Upper lobe of left lung (tissue), 6 donors: Measurements from ENCODE around the gene MARVELD1. TPM values are rescaled to one million over a fixed set of nuclear protein-coding genes. Genes with fewer than 3 reads are reported as not detected.
A peak's percentile ranks its signal among the peaks of the same experiment; 100 is the strongest.
"Not testable (repeated sequence)": the region's sequence is repeated elsewhere in the genome, so short reads cannot be mapped to it uniquely, and the experiment has no call there.

ENCODE experiments used
- ATAC-seq, 2 donors: fragments of 200-7000 bp; cut with Tn5 transposase; one replicate each; pipeline ENCODE4 v1.9.1; 2022; ENCODE audit warnings: mild to moderate bottlenecking in 2 of 2, moderate library complexity in 2 of 2; ENCODE audit not compliant: low FRiP score in 2 of 2
- DNase-seq, 2 donors: peaks; one replicate each; pipeline ENCODE4 v3.0.0-alpha.2; 2019 to 2020
- H3K27ac ChIP-seq, 4 donors: fragments of 200-600 bp; sonication (generic); one replicate each; pipeline ENCODE4 v1.5.1; 2016 to 2019
- H3K27me3 ChIP-seq, 4 donors: fragments of 200-600 bp; sonication (generic); one replicate each; pipeline ENCODE4 v1.5.1; 2017 to 2019
- H3K36me3 ChIP-seq, 4 donors: fragments of 200-600 bp; sonication (generic); one replicate each; pipeline ENCODE4 v1.5.1; 2016 to 2019
- H3K4me1 ChIP-seq, 4 donors: fragments of 200-600 bp; sonication (generic); one replicate each; pipeline ENCODE4 v1.5.1; 2018 to 2019
- H3K4me3 ChIP-seq, 4 donors: fragments of 200-600 bp; sonication (generic); one replicate each; pipeline ENCODE4 v1.5.1; 2017 to 2019; ENCODE audit warnings: mild to moderate bottlenecking in 2 of 4, moderate library complexity in 1 of 4
- H3K9me3 ChIP-seq, 4 donors: fragments of 200-600 bp; sonication (generic); one replicate each; pipeline ENCODE4 v1.5.1; 2018 to 2019
- CTCF ChIP-seq, 6 experiments: fragments of 450-650 bp in 4 of 6; fragments of 200-600 bp in 2 of 6; sonication (generic) in 2 of 6; IDR thresholded peaks; one replicate each; pipeline ENCODE4 v1.5.1; 2016 to 2019; ENCODE audit warnings: antibody characterized with exemption in 6 of 6
- EP300 ChIP-seq, 4 donors: sonication (generic); formaldehyde crosslinking; IDR thresholded peaks; one replicate each; pipeline ENCODE4 v1.5.1; 2017; ENCODE audit warnings: antibody characterized with exemption in 4 of 4, control low read depth in 2 of 4
- POLR2A ChIP-seq, 4 donors: fragments of 450-650 bp; IDR thresholded peaks; one replicate each; pipeline ENCODE4 v1.5.1; 2016 to 2017; ENCODE audit warnings: antibody characterized with exemption in 4 of 4, mild to moderate bottlenecking in 2 of 4
- POLR2AphosphoS5 ChIP-seq, 2 donors: sonication (generic); formaldehyde crosslinking; IDR thresholded peaks; one replicate each; pipeline ENCODE4 v1.5.1; 2017; ENCODE audit warnings: antibody characterized with exemption in 2 of 2
- WGBS, 2 donors: methylation state at CpG; one replicate each; pipeline ENCODE4 v1.1.5; 2017 to 2018; 5-methylcytosine and 5-hydroxymethylcytosine counted together
- total RNA-seq, 6 donors: library from RNA; depleted of rRNA in 4 of 6; stranded (reverse); fragments of >200 nt in 4 of 6; gene quantifications; one replicate each; pipeline versions ENCODE4 v1.1.0 to v1.2.1, GENCODE V29; 2016 to 2021
- donor health status: DM: no; HTN: no; CAD: no; lungs with moderate emphysema.
- donor health status: DM: no; HTN: yes; CAD: no; lungs with severe emphysema.

MARVELD1 gene
- total RNA-seq, 6 donors from 2014 or later = 18.2 to 62.7 (median 31.8) TPM

GRCh38 chr10:97682042-97682441 is 31.5 kb upstream of the MARVELD1 start:
- WGBS, 2 donors = 89 to 91% methylated on average over 4 of the region's 4 CpGs

GRCh38 chr10:97683556-97684367 is 29.8 kb upstream of the MARVELD1 start:
- Histone ChIP-seq H3K36me3 (peaks cover 0 to 12% (median 8%) of the 10 kb centered on the region in 4 donors), H3K4me1 (peaks cover 25 to 59% (median 51%) of the 10 kb centered on the region in 4 donors), H3K4me3 (peak overlapping the region in 3 of 4 donors; percentile 58 to 72 (median 65)), H3K9me3 (no peaks in the 10 kb centered on the region), H3K27ac (peak overlapping the region; percentile 83 to 98 (median 91)), H3K27me3 (no peaks in the 10 kb centered on the region)
- ATAC-seq (no peak), DNase-seq (peak in 1 of 2 donors; percentile 41)
- TF ChIP-seq CTCF (IDR thresholded peaks at IDR 0.05) (no peak), POLR2A (IDR thresholded peaks at IDR 0.05) (peak in 2 of 4 donors; percentile 14 to 38)
- WGBS, 2 donors = 33 to 43% methylated on average over 9 of the region's 9 CpGs

More at GRCh38 chr10:97682042-97682441, 31.5 kb upstream of the MARVELD1 start:
- peaks cover 12 to 46% (median 38%) of the 10 kb centered on the region in 4 donors for H3K4me1 ChIP-seq
- TF ChIP-seq POLR2A (IDR thresholded peaks at IDR 0.05) (no peak), EP300 (IDR thresholded peaks at IDR 0.05) (no peak), POLR2AphosphoS5 (IDR thresholded peaks at IDR 0.05) (no peak), CTCF (IDR thresholded peaks at IDR 0.05) (no peak)
- ATAC-seq = no peak
- H3K4me3 ChIP-seq = no peak overlapping the region
- no peak overlapping the region for H3K27ac ChIP-seq
- H3K27me3 ChIP-seq = no peaks in the 10 kb centered on the region
- no peaks in the 10 kb centered on the region for H3K9me3 ChIP-seq
- DNase-seq = no peak
- peaks cover 0 to 27% (median 19%) of the 10 kb centered on the region in 4 donors for H3K36me3 ChIP-seq

- not testable (repeated sequence) for ATAC-seq, H3K27me3 ChIP-seq, DNase-seq, H3K9me3 ChIP-seq, H3K36me3 ChIP-seq
- Histone ChIP-seq H3K4me1 (peaks cover 31 to 65% (median 57%) of the 10 kb centered on the region in 4 donors), H3K4me3 (peak overlapping the region in 3 of 4 donors; percentile 58 to 72 (median 65)), H3K27ac (peak overlapping the region; percentile 83 to 98 (median 91))
- 52 to 61% methylated on average over 5 to 7 of the region's 7 CpGs for WGBS, 2 donors
Observed at GRCh38 chr10:97684368-97684713, 29.2 kb upstream of the MARVELD1 start.

GRCh38 chr10:97684866-97685394 is 28.6 kb upstream of the MARVELD1 start:
- Histone ChIP-seq H3K4me3 (peak overlapping the region; percentile 23 to 72 (median 62)), H3K9me3 (no peaks in the 10 kb centered on the region), H3K4me1 (peaks cover 32 to 68% (median 59%) of the 10 kb centered on the region in 4 donors), H3K36me3 (peaks cover 0 to 2% (median under 1%) of the 10 kb centered on the region in 4 donors), H3K27me3 (no peaks in the 10 kb centered on the region), H3K27ac (peak overlapping the region; percentile 83 to 98 (median 91))
- ATAC-seq (no peak), DNase-seq (no peak)
- TF ChIP-seq POLR2A (IDR thresholded peaks at IDR 0.05) = no peak
- TF ChIP-seq CTCF (IDR thresholded peaks at IDR 0.05) = no peak
- TF ChIP-seq EP300 (IDR thresholded peaks at IDR 0.05) = no peak
- TF ChIP-seq POLR2AphosphoS5 (IDR thresholded peaks at IDR 0.05) = no peak
- WGBS, 2 donors = 43 to 65% methylated on average over 5 of the region's 5 CpGs

GRCh38 chr10:97685395-97685958 is 28.1 kb upstream of the MARVELD1 start:
- Histone ChIP-seq H3K9me3 (no peaks in the 10 kb centered on the region), H3K27me3 (no peaks in the 10 kb centered on the region), H3K27ac (peak overlapping the region; percentile 83 to 98 (median 91)), H3K4me3 (peak overlapping the region; percentile 23 to 72 (median 62)), H3K4me1 (peaks cover 32 to 68% (median 59%) of the 10 kb centered on the region in 4 donors), H3K36me3 (no peaks in the 10 kb centered on the region)
- TF ChIP-seq POLR2A (IDR thresholded peaks at IDR 0.05) (no peak), CTCF (IDR thresholded peaks at IDR 0.05) (peak in 5 of 6 experiments; percentile 7 to 51 (median 25)), EP300 (IDR thresholded peaks at IDR 0.05) (no peak)
- ATAC-seq (no peak), DNase-seq (peak in 1 of 2 donors; percentile 45)
- WGBS, 2 donors = 50 to 73% methylated on average over 2 of the region's 2 CpGs
